Peyer's patch (tissue), 4 donors: ENCODE results near the gene TBCC. TPM values are rescaled to one million over a fixed set of nuclear protein-coding genes. Genes with fewer than 3 reads are reported as not detected.

ENCODE experiments used
- DNase-seq, 3 donors: peaks; one replicate each; pipeline ENCODE4 v3.0.0-alpha.2; 2017 to 2019
- H3K27ac ChIP-seq, 4 donors: fragments of 200-600 bp; sonication (generic); one replicate each; pipeline ENCODE4 v1.5.1; 2016 to 2019
- H3K27me3 ChIP-seq, 2 donors: fragments of 200-600 bp; sonication (generic); one replicate each; pipeline ENCODE4 v1.5.1; 2019
- H3K36me3 ChIP-seq, 3 donors: fragments of 200-600 bp; sonication (generic); one replicate each; pipeline ENCODE4 v1.5.1; 2016 to 2019
- H3K4me1 ChIP-seq, 4 donors: fragments of 200-600 bp; sonication (generic); one replicate each; pipeline ENCODE4 v1.5.1; 2016 to 2019
- H3K4me3 ChIP-seq, 4 donors: fragments of 200-600 bp; sonication (generic); 1 replicate in 3 of 4; 2 replicates in 1 of 4; pipeline ENCODE4 v1.5.1; 2016 to 2019; ENCODE audit warnings: mild to moderate bottlenecking in 1 of 4
- H3K9me3 ChIP-seq, 4 donors: fragments of 200-600 bp; sonication (generic); one replicate each; pipeline ENCODE4 v1.5.1; 2016 to 2019; ENCODE audit warnings: mild to moderate bottlenecking in 1 of 4
- POLR2A ChIP-seq, 2 donors: fragments of 450-650 bp; IDR thresholded peaks; one replicate each; pipeline ENCODE4 v1.5.1; 2017; ENCODE audit warnings: antibody characterized with exemption in 2 of 2, mild to moderate bottlenecking in 2 of 2, moderate library complexity in 2 of 2
- total RNA-seq, 4 donors: library from RNA; depleted of rRNA; stranded (reverse); fragments of >200 nt; gene quantifications; one replicate each; pipeline ENCODE4 v1.1.0, GENCODE V29; 2016
- TF ChIP-seq, protein P1 (sequence below), 6 experiments: fragments of 450-650 bp in 4 of 6; fragments of 200-600 bp in 2 of 6; sonication (generic) in 1 of 6; IDR thresholded peaks; one replicate each; pipeline ENCODE4 v1.5.1; 2017 to 2019; ENCODE audit warnings: antibody characterized with exemption in 6 of 6, mild to moderate bottlenecking in 3 of 6, moderate library complexity in 1 of 6

TBCC gene
- total RNA-seq, 4 donors from 2014 or later = 23.1 to 36.4 (median 30.7) TPM

GRCh38 chr6:42746463-42747391 is 824 bp upstream of the TBCC start:
- Histone ChIP-seq H3K4me3 (peak overlapping the region; percentile 75 to 97 (median 82)), H3K4me1 (peaks cover 3 to 26% (median 12%) of the 10 kb centered on the region in 4 donors), H3K27me3 (no peaks in the 10 kb centered on the region), H3K9me3 (no peaks in the 10 kb centered on the region), H3K36me3 (no peaks in the 10 kb centered on the region), H3K27ac (peak overlapping the region; percentile 90 to 99 (median 92))
- TF ChIP-seq, protein P1, sequence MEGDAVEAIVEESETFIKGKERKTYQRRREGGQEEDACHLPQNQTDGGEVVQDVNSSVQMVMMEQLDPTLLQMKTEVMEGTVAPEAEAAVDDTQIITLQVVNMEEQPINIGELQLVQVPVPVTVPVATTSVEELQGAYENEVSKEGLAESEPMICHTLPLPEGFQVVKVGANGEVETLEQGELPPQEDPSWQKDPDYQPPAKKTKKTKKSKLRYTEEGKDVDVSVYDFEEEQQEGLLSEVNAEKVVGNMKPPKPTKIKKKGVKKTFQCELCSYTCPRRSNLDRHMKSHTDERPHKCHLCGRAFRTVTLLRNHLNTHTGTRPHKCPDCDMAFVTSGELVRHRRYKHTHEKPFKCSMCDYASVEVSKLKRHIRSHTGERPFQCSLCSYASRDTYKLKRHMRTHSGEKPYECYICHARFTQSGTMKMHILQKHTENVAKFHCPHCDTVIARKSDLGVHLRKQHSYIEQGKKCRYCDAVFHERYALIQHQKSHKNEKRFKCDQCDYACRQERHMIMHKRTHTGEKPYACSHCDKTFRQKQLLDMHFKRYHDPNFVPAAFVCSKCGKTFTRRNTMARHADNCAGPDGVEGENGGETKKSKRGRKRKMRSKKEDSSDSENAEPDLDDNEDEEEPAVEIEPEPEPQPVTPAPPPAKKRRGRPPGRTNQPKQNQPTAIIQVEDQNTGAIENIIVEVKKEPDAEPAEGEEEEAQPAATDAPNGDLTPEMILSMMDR (IDR thresholded peaks at IDR 0.05) = no peak
- peak; percentile 77 to 81 for TF ChIP-seq POLR2A (IDR thresholded peaks at IDR 0.05)
- DNase-seq = peak; percentile 83 to 93 (median 90)

DNA sequence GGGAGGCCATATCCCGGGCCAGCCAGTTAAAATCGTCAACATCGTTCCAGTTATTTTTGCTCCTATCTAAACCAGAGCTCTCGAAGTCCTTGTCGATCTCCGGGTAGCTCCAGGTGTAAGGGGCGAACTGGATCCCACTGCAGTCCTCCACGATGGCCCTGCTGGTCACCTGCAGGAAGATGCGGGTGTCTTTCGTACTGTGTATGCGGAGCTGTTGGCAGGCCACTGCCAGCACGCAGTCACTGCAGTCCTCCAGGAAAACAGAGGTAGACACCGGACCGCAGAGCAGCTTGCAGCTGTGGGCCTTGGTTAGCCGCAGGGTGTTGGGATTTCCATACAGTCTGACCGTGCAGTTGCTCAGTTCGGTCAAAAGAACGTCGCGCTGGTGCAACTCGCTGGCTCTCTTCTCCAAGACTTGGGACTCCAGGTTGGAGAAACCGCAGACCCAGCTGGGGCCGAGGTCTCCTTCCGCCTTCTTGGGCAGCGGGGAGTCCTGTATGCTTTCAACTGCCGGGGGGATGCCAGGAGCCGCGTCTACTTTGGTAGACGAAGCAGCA is 742 bp downstream of the TBCC start:
- TF ChIP-seq, protein P1 (IDR thresholded peaks at IDR 0.05) = no peak
- TF ChIP-seq POLR2A (IDR thresholded peaks at IDR 0.05) = no peak
- Histone ChIP-seq H3K4me1 (peaks cover 3 to 26% (median 12%) of the 10 kb centered on the region in 4 donors), H3K9me3 (no peaks in the 10 kb centered on the region), H3K36me3 (no peaks in the 10 kb centered on the region), H3K4me3 (peak overlapping the region; percentile 75 to 97 (median 82)), H3K27ac (peak overlapping the region; percentile 83 to 99 (median 95)), H3K27me3 (no peaks in the 10 kb centered on the region)
- peak in 2 of 3 donors; percentile 26 to 58 for DNase-seq

- Histone ChIP-seq H3K27me3 (no peaks in the 10 kb centered on the region), H3K27ac (peak overlapping the region in 1 of 4 donors; percentile 92), H3K4me3 (peak overlapping the region; percentile 75 to 97 (median 82)), H3K4me1 (peaks cover 3 to 26% (median 12%) of the 10 kb centered on the region in 4 donors), H3K9me3 (no peaks in the 10 kb centered on the region), H3K36me3 (no peaks in the 10 kb centered on the region)
- no peak for DNase-seq
- no peak for TF ChIP-seq POLR2A (IDR thresholded peaks at IDR 0.05)
- TF ChIP-seq, protein P1 (IDR thresholded peaks at IDR 0.05) = no peak
Measured at GRCh38 chr6:42744351-42744893, 1.5 kb downstream of the TBCC start.

GRCh38 chr6:42742116-42742894 is 3.6 kb downstream of the TBCC start:
- H3K27me3 ChIP-seq = no peaks in the 10 kb centered on the region
- H3K27ac ChIP-seq = no peak overlapping the region
- DNase-seq = no peak
- H3K4me1 ChIP-seq = peaks cover 3 to 12% (median 8%) of the 10 kb centered on the region in 4 donors
- TF ChIP-seq, protein P1 (IDR thresholded peaks at IDR 0.05) = no peak
- TF ChIP-seq POLR2A (IDR thresholded peaks at IDR 0.05) = no peak
- no peaks in the 10 kb centered on the region for H3K36me3 ChIP-seq
- no peaks in the 10 kb centered on the region for H3K9me3 ChIP-seq
- H3K4me3 ChIP-seq = no peak overlapping the region

GRCh38 chr6:42740725-42741124 is 5.2 kb downstream of the TBCC start:
- TF ChIP-seq, protein P1 (IDR thresholded peaks at IDR 0.05) = no peak
- no peak for TF ChIP-seq POLR2A (IDR thresholded peaks at IDR 0.05)
- no peaks in the 10 kb centered on the region for H3K27me3 ChIP-seq
- no peaks in the 10 kb centered on the region for H3K36me3 ChIP-seq
- no peak for DNase-seq
- peaks cover 3 to 12% (median 8%) of the 10 kb centered on the region in 4 donors for H3K4me1 ChIP-seq
- no peaks in the 10 kb centered on the region for H3K9me3 ChIP-seq
- no peak overlapping the region for H3K4me3 ChIP-seq
- H3K27ac ChIP-seq = no peak overlapping the region
